Subcutaneous abdominal adipose tissue (tissue), 5 donors: ENCODE results near the gene SRBD1.

Experiments used
- H3K27ac ChIP-seq: one replicate; pipeline ENCODE4 v1.7.0; 2013; ENCODE audit warnings: low read depth, mild to moderate bottlenecking, inconsistent platforms, low read length, moderate library complexity
- H3K27me3 ChIP-seq, 5 donors: one replicate each; pipeline ENCODE4 v1.7.0; 2013; ENCODE audit warnings: low read length in 5 of 5, inconsistent platforms in 1 of 5; ENCODE audit not compliant: control insufficient read depth in 5 of 5, insufficient read depth in 4 of 5
- H3K36me3 ChIP-seq, 5 donors: one replicate each; pipeline ENCODE4 v1.7.0; 2013; ENCODE audit warnings: low read length in 5 of 5; ENCODE audit not compliant: control insufficient read depth in 5 of 5, insufficient read depth in 5 of 5
- H3K4me1 ChIP-seq, 5 donors: one replicate each; pipeline ENCODE4 v1.7.0; 2013; ENCODE audit warnings: low read length in 5 of 5, mild to moderate bottlenecking in 3 of 5, moderate library complexity in 1 of 5; ENCODE audit not compliant: control insufficient read depth in 5 of 5, insufficient read depth in 5 of 5
- H3K4me3 ChIP-seq, 5 donors: one replicate each; pipeline ENCODE4 v1.7.0; 2013; ENCODE audit warnings: low read length in 5 of 5, low read depth in 1 of 5
- H3K9ac ChIP-seq, 5 donors: one replicate each; pipeline ENCODE4 v1.7.0; 2013; ENCODE audit warnings: low read length in 5 of 5, mild to moderate bottlenecking in 4 of 5, moderate library complexity in 3 of 5
- H3K9me3 ChIP-seq, 5 donors: one replicate each; pipeline ENCODE4 v1.7.0; 2013; ENCODE audit warnings: low read length in 5 of 5; ENCODE audit not compliant: control insufficient read depth in 5 of 5
- donor health status: healthy.
- donor health status: healthy.
- donor health status: healthy.
- donor health status: healthy.
- donor health status: healthy.

The SRBD1 gene

DNA sequence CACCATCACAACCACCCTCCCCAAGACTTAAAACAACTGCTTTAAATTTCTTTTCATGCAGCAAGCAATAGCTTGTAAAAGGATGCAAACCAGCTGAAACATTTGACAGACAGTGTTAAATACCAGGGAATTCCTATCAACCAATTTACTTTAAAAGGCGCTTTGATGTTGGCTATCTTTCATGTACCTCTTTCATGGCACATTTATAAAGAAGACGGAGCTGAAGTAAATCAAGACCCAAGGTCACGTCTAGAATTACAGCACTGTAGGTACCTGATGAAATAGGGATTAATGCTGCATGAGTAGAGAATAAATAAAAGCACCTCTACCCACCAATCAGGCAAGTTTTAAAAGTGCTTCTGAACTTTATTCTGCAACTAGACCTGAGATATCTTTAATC is 78.9 kb downstream of the SRBD1 start:
- H3K4me1 ChIP-seq, result no peaks in the 10 kb centered on the region
- H3K9me3 ChIP-seq, result no peaks in the 10 kb centered on the region
- peaks cover 0 to 16% (median 6%) of the 10 kb centered on the region in 5 donors for H3K36me3 ChIP-seq
- no peak overlapping the region for H3K4me3 ChIP-seq
- H3K27ac ChIP-seq, result no peak overlapping the region
- no peak overlapping the region for H3K9ac ChIP-seq
- no peaks in the 10 kb centered on the region for H3K27me3 ChIP-seq

DNA sequence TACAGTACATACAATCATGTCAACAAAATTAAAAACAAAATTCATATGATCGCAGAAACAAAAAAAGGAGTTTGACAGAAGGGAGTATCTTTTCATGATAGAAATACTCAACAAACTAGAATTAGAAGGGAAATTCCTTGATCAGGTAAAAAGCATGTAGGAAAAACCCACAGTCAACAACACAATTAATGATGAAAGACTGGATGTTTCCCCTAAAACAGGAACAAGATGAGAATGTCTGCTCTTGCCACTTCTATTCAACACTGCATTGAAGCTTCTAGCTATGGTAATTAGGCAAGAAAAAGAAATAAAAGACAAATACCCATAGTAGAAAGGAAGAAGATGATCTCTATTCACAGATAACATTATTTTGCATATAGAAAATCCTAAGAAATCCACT is 87.1 kb downstream of the SRBD1 start:
- Histone ChIP-seq H3K4me3 (no peak overlapping the region), H3K4me1 (no peaks in the 10 kb centered on the region), H3K27ac (no peak overlapping the region), H3K9ac (no peak overlapping the region), H3K27me3 (no peaks in the 10 kb centered on the region), H3K36me3 (peaks cover 0 to 11% (median 0%) of the 10 kb centered on the region in 5 donors), H3K9me3 (peaks cover 0 to 3% (median 0%) of the 10 kb centered on the region in 5 donors)

DNA sequence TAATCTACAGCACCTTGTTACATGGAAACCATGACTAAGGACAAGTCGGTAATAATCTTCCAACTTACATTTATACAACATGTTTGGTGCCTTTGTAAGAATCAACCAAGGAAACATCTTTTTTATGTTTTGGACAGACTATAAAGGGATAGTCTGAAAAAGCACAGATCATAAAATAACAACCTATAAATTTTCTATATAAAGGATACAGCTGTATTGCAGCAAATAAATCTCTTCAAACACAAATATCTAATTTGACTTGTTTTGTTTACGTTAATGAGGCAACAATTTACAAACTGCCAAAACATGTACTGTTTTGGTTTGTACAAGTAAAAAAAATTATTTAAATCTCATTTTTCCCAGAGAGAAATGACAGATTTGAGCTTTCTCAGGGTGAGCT is 92.5 kb downstream of the SRBD1 start:
- no peak overlapping the region for H3K27ac ChIP-seq
- H3K9ac ChIP-seq, result no peak overlapping the region
- H3K27me3 ChIP-seq, result no peaks in the 10 kb centered on the region
- no peak overlapping the region for H3K4me3 ChIP-seq
- H3K9me3 ChIP-seq, result no peaks in the 10 kb centered on the region
- peaks cover 0 to 7% (median 0%) of the 10 kb centered on the region in 5 donors for H3K36me3 ChIP-seq
- H3K4me1 ChIP-seq, result no peaks in the 10 kb centered on the region

DNA sequence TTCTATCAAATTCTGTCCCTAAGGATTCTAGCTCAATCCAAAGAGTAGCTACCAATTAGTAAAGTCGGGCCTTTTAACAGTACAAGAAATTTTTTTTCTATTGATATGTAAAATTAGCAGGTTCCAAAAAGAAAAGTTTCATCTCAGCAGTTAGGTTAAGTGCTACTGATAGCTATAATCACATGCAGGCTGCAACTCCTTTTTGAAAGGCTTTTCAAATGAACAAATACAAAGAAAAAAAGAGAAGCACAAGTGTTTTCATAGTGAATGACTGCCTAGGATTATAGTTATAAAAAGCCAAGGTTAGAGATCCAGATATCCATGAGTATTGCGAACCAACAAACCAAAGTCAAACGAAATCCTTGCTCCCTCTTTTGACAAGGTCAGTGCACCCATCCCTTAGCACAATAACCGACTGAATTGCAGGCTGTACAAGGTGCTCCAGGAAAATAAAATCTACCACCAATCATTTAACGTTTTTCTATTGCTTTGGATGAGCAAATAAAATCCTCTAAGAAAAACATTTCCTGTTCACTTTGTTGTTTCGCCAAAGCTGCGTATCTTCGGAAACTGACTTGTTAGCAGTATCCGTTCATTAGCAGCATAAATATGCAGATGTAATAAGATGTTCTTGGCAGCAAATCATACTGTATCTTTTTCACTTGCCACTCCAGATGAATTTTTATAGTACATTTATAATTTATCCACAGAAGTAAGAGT is 100.2 kb downstream of the SRBD1 start:
- H3K27me3 ChIP-seq, result no peaks in the 10 kb centered on the region
- no peak overlapping the region for H3K9ac ChIP-seq
- H3K4me1 ChIP-seq, result no peaks in the 10 kb centered on the region
- H3K36me3 ChIP-seq, result peaks cover 0 to 6% (median 0%) of the 10 kb centered on the region in 5 donors
- no peak overlapping the region for H3K4me3 ChIP-seq
- H3K9me3 ChIP-seq, result no peaks in the 10 kb centered on the region
- no peak overlapping the region for H3K27ac ChIP-seq

DNA sequence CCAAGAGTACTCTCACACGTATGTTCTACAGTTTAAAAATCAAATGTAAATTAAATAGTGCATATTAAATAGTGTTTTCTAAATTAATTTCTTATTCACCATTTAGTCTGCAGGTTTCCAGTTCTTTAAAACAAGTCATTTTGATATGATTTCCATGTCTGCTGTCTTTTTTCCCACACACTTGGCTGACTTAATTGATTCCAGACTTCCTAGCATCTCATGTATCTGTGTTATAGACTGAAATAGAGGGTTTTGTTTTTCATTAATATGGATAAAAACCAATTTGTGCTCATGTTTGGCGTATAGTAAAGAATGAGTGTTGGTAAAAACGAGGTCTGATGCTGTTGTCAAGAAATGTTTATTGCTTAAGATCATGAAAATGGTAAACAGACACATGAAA is 104.3 kb downstream of the SRBD1 start:
- H3K4me1 ChIP-seq, result no peaks in the 10 kb centered on the region
- no peak overlapping the region for H3K9ac ChIP-seq
- no peak overlapping the region for H3K4me3 ChIP-seq
- no peak overlapping the region for H3K27ac ChIP-seq
- H3K9me3 ChIP-seq, result no peaks in the 10 kb centered on the region
- H3K36me3 ChIP-seq, result peaks cover 0 to 2% (median 0%) of the 10 kb centered on the region in 5 donors
- no peaks in the 10 kb centered on the region for H3K27me3 ChIP-seq

DNA sequence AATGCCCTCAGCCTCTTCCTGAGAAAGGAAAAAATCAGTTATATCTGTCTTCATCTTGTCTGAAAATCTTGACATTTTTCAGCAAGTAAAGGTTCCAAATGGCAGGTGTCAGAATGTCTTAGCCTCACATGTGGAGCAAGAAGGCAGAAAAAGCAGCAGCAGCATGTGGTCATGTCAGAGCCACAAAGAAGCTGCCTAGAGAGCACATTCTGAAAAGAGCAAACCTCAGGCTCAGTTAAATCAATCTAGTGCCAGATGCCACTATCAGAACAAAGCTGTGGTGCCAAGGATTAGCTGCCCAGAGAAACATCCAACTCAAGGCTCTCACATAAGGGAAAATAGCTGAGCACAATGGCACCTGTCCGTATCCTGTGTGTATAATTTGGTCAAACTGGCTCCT is 105.9 kb downstream of the SRBD1 start:
- H3K27ac ChIP-seq, result no peak overlapping the region
- H3K4me3 ChIP-seq, result no peak overlapping the region
- no peaks in the 10 kb centered on the region for H3K4me1 ChIP-seq
- no peaks in the 10 kb centered on the region for H3K27me3 ChIP-seq
- no peak overlapping the region for H3K9ac ChIP-seq
- no peaks in the 10 kb centered on the region for H3K36me3 ChIP-seq
- peaks cover 0 to 3% (median 0%) of the 10 kb centered on the region in 5 donors for H3K9me3 ChIP-seq

DNA sequence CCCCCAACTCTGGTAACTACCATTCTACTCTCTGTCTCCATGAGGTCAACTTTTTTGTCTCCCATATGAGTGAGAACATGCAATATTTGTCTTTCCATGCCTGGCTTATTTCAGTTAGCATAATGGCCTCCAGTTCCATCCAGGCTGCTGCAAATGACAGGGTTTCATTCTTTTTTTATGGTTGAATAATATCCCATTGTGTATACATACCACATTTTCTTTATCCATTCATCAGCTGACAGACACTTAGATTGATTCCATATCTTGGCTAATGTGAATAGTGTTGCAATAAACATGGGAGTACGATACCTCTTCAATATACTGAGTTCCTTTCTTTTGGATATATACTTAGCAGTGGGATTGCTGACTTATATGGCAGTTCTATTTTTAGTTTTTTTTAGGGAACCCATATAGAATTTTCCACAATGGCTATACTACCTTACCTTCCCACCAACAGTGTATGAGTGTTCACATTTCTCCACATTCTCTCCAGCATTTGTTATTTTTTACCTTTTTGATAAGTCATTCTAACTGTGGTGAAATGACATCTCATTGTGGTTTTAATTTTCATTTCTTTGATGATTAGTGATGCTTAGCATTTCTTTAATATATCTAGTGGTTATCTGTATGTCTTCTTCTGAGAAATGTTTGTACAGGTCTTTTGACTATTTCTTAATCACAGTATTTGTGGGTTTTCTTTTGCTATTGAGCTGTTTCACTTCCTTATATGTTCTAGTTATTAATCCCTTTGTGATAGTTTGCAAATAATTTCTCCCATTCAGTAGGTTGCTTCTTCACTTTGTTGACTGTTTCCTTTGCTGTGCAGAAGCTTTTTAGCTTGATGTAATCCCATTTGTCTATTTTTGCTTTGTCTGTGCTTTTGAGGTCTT is 112.2 kb downstream of the SRBD1 start:
- Histone ChIP-seq H3K9me3 (peaks cover 0 to 3% (median 0%) of the 10 kb centered on the region in 5 donors), H3K27me3 (no peaks in the 10 kb centered on the region), H3K4me3 (no peak overlapping the region), H3K27ac (no peak overlapping the region), H3K36me3 (no peaks in the 10 kb centered on the region), H3K9ac (no peak overlapping the region), H3K4me1 (peaks cover 0 to 2% (median 0%) of the 10 kb centered on the region in 5 donors)

DNA sequence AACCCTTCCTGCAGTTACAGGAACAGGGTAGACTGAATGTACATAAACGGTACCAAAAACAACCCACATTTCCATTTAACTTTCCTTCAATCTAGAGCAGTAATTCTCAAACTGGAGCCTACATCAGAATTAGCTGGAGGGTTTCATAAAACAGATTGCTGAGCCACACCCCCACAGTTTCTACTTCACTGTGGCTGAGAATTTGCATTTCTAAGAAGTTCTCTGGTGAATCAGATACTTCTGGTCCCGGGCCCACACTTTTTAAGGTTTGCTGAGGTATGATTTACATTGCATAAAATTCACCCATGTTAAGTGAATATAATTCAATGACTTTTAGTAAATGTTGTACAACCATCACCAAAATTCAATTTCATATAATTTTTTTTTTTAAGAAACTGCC is 113.7 kb downstream of the SRBD1 start:
- no peaks in the 10 kb centered on the region for H3K36me3 ChIP-seq
- no peak overlapping the region for H3K27ac ChIP-seq
- H3K4me3 ChIP-seq, result no peak overlapping the region
- H3K4me1 ChIP-seq, result peaks cover 0 to 2% (median 0%) of the 10 kb centered on the region in 5 donors
- H3K27me3 ChIP-seq, result no peaks in the 10 kb centered on the region
- peaks cover 0 to 3% (median 0%) of the 10 kb centered on the region in 5 donors for H3K9me3 ChIP-seq
- H3K9ac ChIP-seq, result no peak overlapping the region

DNA sequence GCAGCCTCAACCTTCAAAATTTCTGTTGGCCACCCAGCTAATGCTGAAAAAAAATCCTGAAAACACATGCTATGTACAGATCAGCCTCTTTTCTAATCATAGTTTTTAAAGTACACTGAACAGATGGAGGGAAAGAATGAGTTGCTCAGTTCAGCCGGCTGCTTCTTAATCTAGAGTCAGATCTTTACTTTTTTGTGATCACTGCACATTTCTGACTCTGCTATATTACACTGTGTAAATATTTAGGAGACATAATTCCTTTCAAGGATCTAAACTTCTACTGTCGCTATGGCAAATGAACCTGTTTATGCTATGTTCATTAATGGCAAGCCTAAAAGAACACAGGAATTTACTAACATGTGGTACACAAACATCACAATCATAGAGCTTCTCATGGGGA is 114.2 kb downstream of the SRBD1 start:
- H3K4me3 ChIP-seq, result no peak overlapping the region
- no peak overlapping the region for H3K9ac ChIP-seq
- H3K4me1 ChIP-seq, result peaks cover 0 to 2% (median 0%) of the 10 kb centered on the region in 5 donors
- H3K27me3 ChIP-seq, result no peaks in the 10 kb centered on the region
- peaks cover 0 to 3% (median 0%) of the 10 kb centered on the region in 5 donors for H3K9me3 ChIP-seq
- no peak overlapping the region for H3K27ac ChIP-seq
- H3K36me3 ChIP-seq, result no peaks in the 10 kb centered on the region

DNA sequence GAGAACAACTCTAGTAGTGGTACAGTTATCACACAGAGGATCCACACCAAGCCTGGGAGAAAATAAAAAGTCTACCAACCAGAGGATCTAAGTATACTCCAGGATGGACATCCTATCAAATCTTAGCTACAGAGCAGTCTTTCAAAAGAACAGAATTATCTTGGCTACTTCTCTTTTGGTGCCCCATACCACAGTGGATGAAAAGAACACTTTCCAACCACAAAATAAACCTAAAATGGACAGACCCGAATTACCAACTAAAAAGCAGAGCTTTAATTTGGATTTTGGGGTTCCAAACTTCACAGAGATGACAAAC is 116.1 kb downstream of the SRBD1 start:
- Histone ChIP-seq H3K4me1 (peaks cover 0 to 5% (median 0%) of the 10 kb centered on the region in 5 donors), H3K27me3 (no peaks in the 10 kb centered on the region), H3K4me3 (no peak overlapping the region), H3K27ac (no peak overlapping the region), H3K9ac (no peak overlapping the region), H3K36me3 (no peaks in the 10 kb centered on the region), H3K9me3 (no peaks in the 10 kb centered on the region)
